HG02763 (cell line): ENCODE measurements around the gene RCAN1.

Source experiments
- ATAC-seq: cut with Tn5 transposase; IDR thresholded peaks from one replicate; pipeline ENCODE4 v1.9.1; 2021; ENCODE audit warnings: mild to moderate bottlenecking, moderate library complexity; ENCODE audit not compliant: unreplicated experiment

The RCAN1 gene

DNA sequence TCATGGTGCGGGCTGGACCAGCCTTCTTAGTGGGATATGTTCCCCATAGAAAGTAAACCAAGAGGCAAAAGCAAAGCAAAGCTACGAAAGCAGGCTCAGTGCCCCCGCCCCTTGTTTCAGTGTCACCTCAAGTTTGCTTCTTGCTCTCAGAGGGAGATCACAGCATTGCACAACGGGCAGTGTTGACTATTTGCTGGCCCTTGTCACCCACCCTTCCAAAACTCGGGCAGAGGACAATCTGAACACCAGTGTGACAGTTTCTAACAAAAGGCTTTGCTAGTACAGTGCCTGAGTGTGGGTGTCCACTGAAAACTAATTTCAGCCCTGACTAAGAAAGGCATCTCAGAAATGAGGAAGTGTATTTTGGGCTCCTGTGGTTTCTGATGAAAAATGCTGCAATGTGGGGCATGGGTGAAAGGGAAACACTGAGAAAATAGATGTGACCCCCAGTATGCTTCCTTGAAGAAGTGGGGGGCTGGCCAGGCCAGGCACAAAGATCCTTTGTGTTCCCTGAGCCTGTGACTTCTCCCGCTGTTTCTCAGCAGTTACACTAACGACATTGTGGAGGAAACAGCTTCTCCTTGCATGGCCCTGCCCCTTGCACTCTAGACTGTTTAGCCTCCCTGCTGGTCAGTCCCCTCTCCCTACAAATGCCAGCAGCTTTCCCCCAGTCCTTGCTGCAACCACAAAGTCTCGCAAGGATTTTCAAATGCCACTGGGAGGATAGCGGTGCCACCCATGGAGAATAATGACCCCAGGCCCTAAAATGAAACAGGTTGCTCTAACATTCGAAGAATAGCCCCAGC is 69.6 kb downstream of the RCAN1 start:
- ATAC-seq = peak; percentile 82

DNA sequence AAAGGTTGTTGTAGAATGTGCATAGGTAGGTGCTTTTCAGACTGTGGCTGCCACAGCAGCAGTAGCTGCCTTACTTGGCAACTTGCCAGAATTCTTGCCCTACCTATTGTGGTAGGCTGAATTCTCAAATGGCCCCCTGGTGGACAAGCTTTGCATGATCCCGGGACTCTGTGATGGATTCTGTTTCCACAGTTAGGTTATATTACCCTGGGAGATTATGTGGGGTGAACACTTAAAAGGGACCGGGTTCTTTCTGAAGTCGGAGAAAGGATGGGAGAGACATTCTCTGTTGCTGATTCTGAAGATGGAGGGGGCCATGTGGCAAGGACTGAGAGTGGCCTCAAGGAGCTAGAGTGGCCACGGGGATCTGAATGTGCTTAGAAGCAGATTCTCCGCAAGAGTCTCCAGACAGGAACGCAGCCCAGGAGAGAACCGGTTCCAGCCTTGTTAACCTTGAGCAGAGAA is 70.8 kb downstream of the RCAN1 start:
- ATAC-seq = no peak

DNA sequence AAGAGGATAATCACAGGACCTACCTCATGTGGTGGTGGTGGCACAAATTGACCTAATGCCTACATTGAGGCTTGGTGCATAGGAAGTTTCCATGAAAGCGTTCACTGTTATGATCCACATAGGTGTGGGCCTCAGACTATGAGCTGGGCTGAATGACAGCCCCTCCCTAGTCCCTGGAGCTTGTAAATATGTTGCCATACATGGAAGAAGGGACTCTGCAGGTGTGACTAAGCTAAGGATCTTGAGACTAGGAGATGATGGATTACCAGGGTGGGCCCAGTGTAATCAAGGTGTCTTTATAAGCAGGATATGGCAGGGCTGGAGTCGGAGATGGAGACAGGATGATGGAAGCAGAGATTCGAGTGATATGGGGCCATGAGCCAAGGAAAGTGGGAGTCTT is 71.9 kb downstream of the RCAN1 start:
- no peak for ATAC-seq

DNA sequence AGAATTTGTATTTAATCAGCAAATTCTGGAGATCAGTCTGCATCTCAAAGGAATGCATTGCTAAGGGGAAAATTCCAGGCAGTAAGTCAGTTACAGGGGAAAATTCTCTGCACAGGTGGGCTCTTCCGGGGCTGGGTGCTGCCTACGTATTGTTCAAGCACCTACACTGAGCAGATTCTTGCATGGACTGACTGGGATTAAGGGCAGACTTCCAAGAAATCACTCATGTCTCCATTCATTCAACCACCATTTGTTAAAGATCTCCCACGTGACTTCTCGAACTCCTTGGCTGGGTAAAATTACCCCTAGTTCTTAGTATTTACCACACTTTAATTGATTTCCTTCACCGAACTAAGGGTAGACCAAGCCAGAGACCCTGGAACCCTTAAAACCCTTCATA is 74.7 kb downstream of the RCAN1 start:
- ATAC-seq = no peak

DNA sequence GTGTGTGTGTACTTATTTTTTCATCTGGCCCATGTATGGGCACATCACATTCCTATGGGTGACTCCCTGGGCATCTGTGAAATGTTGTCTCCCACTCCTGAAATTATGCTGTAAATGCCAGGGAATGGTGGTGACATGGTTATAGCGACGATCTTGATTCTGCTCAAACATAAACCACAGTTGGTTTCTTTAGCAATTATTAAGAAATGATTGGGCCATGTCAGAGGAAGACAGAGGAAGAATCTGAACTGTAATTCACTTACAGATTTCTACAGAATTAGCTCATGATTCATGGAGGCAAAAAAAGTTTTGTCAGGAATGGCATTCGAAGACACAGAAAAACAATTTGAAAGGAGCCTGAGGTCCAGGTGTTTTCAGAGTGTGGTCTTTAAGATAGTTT is 77.1 kb downstream of the RCAN1 start:
- no peak for ATAC-seq

DNA sequence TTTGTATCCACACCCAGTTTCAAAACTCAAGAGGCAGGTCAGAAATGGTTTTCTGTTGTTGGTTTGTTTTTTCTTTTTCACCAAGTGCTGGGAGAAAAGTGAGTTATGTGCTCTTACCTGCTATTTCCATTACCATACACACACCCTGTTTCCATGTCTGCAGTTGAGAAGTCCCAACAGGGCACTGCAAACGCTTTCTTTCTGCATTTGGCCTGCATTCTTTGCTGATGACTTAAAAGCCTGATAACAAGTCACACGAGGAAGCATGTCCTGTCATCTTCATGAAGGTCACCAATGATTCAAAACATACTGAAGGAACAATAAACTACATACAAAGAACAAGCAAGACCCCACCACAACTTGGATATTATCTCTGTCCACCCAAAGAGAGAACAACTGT is 78.1 kb downstream of the RCAN1 start:
- no peak for ATAC-seq

DNA sequence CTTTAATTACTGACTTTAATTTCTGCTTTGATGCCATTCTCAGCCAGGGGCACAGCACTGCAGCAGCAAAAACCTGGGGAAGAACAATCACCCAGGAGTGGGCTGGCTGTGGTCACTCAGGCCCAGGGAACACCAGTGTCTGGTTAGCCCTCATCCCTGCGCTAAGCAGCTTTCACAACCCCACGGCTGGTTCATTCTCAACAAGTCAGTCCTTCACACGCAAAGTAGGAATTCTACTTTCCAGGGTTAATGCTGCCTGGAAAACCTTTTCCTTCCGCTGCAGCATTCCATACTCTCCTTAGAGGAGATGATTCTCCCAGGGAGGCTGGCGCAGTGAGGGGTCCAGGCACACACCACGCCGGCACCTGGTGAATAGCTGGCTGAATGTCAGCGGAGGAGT is 78.6 kb downstream of the RCAN1 start:
- ATAC-seq = no peak

DNA sequence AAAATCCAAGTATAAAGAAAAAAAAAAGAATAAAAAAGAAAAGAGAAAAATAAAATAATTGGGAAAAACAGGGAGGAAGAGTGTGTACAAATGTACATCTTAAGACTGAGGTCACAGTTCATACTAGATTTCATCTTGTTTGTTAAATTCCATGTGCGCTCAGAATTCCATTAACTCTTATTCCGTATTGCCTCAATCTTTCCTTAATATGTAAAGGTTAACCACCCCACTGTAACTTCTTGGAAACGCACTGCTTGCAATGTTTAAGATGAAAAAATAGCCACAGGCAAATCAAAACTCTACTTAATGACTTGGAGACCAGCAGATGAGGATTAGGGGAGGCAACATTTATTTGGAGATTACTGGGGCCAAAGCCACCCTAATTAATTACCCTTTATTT is 79.0 kb downstream of the RCAN1 start:
- ATAC-seq = no peak

DNA sequence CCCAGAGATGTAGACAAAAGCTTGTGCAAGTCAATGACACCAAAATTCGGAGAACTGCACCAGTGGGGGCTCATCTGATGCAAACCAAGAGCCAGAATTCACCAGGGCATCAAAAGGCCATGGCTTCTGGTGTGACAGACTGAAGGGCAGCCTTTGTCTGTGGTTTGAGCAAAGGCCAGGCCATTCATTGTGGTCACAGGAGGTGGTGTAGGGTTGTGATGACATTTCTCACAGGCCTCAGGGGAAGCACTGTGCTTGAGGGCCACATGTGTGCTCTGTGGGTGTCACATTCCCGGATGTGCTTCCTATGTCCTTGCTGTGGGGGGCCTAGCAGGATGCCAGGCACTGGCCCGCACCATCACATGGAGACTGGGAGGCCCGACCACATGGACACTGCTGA is 80.4 kb downstream of the RCAN1 start:
- ATAC-seq = no peak

DNA sequence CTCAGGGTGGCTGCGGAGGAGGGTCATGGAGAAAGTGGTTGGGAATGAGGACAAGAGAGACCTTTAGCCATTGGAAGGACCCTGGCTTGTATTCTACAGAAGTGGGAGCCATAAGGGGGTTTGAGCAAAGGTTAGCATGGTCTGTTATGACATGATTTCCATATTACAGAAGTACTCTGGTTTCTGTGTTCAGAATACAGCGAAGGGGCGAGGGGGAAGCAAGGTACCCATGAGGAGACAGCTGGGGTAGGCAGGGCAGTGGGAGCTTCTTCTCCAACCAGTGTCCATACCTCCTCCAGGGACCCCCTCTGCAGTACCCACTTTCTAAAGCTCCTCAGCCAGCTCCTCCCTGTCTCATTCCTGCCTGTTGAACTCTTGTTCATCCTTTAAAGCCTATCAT is 81.0 kb downstream of the RCAN1 start:
- ATAC-seq = no peak

DNA sequence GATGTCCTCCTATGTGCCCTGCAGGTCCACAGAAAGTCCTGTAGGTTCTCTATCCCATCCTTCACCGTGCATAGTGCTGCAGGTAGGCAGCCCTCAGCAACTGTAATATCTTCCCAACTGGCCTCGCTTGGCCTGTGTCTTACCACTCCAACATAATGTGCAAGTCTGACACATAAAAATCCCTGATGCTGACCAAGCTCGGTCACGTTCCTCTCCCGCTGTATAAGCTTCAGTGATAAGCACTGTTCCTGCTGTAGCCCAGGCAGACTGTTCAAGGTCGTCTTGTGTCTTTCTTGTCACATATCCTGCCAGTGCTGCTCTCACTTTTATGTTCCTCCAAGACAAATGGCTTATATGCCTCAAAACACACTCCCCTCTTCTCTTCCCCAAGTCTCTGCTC is 83.5 kb downstream of the RCAN1 start:
- no peak for ATAC-seq

DNA sequence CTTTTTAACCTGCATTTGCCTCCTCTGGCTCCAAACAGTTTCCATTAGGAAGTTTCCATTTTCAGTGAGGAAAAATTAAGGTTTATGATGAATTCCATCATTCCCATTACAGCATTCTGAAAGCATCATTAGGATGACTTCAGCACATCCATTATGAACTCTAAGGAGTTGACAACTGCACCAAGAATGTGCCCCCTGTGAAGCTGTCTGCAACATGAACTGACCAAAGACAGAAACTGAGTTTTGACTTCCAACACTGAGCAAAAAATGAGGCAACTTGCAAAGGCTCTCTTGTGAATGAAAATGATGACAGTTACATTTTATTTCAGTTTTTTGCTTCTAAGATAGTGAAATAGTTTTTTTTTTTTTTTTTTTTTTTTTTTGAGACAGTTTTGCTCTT is 84.7 kb downstream of the RCAN1 start:
- ATAC-seq = no peak

DNA sequence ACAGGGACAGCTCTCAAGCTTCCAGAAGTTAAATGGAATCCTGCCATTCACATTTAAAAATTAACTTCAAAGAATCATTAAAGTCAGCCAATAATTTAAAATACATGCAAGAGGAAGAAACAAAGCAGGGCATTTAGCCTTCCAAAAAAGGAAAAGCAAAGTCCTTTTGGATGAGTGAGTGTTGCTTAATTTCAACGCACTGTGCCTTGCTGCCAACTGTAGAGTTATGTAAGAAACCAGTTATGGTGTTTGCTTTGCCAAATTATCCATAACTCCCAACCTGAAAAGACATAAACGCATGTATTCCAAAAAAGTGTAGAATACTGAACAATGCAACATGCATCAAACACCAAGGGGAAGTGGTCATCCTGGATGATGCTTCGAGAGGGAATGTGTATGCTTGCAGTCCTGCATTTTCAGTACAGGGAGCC is 86.8 kb downstream of the RCAN1 start:
- ATAC-seq = no peak

DNA sequence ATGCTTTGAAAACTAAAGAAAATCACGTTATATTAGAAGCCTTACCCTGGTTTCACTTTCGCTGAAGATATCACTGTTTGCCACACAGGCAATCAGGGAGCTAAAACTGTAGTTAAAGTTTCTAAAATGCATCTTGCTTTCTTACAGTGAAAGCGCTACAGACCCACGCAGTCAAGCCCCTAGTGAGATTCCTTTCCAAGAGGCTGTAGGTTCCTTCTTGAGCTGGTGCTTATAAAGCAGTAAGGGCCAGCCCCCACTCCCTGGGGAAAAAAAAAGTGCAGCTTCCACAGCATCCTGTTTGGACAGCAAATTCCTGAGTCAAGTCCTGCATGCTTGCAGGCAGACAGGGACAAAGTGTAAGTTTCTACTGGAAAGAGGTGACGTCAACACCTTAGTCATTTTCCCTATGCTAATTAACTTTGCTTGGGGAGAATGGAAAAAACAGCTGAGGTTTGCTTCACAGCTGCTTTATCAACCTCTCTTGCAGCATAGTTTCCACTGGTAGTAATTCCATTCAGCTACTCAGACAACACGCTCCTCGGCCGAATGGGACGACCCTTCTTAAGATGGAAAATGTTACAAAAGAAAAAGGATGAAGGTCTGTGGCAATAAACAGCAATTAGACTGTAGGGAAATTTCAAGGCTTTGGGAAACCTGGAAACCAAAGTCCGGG is 88.2 kb downstream of the RCAN1 start:
- no peak for ATAC-seq

DNA sequence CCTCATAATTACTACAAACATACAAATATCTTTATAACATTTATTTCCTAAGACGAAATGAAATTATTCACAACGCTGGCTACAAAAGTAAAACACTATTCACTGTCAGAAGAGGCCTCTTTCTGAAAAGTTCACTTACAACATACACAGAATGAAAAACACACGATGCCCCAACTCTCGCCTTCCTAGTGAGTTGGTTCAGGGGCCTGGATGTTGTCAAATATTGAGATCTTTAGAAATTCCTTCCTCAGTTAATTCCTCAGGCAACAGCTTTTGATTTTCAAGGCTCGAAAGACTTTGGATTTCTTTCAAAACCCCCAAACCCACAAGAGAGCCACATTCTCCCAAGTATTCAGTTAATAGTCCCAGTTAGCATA is 88.7 kb downstream of the RCAN1 start:
- ATAC-seq = no peak

DNA sequence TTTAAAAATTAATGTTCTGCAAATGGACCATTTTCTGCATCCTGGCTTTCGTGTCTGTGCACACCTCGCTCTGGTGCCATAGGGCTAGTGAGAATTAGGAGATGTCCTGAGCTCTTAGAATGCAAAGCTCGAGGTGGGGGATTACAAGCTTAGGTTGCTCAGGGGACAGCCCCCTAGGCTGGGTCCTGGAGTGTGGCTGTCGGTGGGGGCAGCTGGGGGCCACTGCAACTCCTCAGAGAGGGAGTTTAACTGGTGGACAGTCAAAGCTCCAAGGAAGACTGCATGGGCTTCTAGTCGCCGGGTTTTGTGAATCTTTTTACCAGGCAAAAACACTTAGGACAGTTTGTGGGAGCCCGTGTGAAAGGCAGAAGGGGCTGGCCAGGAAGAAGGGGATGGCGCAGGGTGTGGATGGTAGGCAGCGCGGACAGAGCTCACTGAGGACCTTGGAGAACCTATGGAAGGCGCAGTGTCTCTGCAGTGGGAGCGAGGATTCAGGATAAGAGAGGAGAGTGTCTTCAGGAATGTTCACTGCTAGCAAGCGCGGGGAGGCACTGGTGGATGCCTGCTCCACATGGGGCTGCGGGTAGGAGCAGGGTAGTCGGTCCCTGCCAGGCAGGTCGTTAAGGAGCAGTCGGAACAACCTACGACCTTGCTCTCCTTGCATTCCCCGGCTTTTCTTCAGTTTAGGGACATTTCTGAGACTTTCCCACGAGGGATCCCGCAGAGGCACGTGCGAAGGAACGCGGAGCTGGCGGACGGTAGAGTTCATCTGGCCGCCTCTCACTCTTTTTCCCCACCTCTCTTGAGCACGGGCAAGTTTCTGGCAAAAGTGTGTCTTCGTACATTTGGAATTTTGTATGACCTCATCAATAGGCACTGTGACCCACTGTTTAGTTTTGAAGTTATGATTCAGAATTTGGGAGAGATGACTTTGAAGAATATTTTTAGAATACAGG is 90.0 kb downstream of the RCAN1 start:
- ATAC-seq = no peak

DNA sequence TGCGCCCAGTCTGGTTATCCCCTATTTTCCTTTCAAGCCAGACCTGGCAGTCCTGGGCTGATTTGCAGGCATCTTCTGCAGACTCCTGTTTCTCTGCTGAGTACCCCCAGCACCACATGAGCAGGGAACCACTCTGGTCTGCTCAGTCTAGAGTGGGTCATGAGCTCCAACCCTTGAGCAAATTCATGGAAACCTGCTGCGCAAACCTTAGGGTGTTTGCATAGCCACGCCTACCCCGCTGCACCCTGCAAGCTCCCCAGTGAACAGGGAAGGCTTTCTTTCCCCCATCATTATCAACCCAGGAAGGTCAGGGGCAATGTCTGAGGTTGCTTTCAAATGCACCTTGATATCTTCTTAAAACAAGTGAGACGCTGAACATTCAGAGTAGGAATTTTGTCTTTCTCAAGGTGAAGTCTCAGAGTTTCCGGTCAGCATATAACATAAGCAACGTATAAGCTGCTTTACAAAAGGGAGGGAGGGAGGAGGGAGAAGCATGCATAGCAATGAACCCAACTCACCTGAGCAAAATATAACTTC is 91.8 kb downstream of the RCAN1 start:
- no peak for ATAC-seq

DNA sequence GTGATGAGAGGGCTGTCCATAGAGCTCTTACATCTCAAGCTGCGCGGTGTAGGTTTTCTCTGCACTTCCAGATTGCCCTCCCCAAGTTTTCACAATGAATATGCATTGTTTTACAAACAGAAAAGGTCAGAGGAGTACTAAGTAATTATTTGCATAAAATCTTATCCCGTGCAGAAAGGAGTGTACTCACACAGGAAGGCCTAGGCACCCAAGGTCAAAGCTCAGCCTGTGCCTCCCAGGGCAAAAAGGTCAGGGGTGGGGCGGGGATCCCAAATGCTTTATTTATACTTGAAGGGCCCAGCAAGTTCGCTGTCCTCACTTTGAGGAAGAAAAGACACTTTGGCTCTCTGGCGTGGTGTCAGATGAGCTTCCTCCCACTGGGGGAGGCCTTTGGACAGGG is 92.6 kb downstream of the RCAN1 start:
- no peak for ATAC-seq

DNA sequence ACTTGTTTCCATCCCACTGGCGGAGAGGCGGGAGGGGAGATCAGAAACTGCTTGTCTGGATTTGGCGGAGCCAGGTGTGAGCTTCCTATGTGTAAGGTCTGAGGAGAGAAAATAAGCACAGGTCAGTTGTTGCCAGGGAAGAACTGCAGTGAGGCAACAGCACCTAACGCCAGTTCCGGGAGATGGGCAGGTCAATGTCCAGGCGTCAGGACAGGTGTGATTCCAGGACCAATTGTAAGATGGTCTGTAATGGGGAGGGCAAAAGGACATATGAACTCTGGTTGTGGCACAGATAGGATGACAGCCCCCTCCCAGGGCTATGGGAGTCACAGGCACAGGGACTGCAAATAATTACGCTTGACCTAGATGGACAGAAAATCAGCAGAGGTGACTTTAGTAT is 93.4 kb downstream of the RCAN1 start:
- ATAC-seq = no peak

DNA sequence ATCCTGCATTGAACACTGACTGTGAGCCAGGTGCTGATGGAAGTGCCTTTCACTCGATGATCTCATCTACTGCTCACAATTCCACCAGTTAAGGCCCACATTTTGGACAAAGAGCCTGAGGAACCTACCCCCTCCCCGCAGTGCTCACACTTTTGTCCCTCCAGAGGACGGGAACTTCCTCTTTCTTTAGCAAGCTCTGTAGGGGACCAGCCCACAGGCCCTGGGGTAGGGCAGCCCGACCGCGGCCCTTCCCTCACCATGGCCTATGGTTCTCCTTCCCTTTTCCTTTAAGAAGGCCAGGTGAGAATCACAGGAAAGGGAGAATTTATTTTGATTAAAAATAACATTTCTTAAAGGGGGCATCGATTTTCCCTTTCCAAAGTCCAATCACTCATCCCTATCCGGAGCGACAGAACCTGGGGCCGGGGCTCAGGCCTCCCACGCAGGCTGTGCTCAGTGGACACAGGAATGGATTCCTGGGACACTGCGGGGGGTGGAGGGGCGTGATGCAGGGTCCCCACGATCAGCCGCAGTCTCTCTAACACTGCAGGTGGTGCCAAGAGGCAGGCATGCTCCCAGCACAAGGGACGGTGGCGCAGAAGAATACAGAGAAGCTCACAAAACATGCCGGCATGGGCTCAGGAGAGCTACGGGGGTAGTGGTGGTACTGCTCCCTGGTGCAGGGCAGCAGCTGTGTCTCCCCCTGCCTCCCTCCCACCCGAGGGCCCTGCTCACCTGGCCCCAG is 94.0 kb downstream of the RCAN1 start:
- ATAC-seq = no peak
